ENCODE measurements around the gene MPPED1.
A peak's percentile ranks its signal among the peaks of the same experiment; 100 is the strongest.

Gene MPPED1

DNA sequence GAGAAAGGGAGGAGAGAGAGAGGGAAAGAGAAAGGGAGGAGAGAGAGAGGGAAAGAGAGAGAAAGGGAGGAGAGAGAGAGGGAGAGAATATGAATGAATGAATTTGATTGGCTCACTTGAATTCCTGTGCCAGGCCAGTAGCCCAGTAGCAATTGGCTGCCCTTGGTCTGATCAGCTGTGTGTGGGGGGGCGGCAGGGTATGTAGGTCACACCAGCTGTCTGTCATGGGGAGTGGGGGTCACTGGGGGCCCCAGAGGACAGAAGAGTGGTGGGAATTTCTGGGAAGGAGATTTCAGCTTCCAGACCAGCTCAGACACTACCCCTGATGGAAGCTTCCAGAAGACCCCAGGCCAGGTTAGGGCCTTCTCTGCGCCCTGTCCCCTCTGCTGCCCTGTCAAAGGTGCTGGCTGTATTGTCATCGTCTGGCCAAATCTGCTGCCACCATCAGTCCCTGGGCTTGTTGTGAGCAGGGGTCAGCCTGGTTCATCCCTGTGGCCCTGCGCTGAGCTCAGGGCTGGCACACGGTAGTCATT lies 21.1 kb downstream of the MPPED1 start:
- DNase-seq = no peak

DNA sequence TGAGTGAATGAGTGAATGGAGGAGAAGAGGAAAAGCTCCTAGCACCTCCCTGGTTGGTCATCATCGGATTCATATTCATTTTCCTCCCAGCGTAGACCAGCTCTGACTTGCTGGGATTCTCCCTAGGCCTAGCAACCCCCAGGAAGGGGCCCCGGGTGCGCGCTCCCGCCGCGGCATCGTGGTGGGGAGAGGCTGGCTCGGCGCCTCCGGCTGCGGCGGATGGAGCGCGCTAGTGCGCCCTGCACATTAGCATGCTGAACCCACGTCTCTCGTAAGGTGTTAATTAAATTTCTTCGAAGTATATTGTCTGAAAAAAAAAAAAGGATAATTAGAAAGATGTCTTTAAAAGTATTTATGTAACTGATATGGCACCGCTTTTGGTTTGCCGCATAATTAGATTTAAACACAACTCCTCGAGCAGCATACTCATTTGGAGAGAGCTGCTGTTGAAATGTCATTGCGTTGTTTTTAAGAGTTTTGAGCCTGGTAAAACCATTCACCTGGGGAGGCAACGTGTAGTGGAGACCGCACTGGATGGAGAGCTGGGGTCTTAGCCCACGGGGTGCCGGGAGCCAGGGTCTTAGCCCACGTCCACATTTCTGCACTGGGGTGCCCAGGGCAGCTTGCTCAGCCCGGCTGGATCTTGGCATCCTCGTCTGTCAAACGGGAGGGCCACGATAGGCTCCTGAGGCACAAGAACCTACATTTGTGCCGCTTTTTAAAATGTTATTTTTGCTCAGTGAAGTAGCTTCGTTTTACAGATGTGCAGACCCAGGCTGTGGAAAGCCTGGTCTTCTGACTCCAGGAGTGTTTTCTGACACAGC lies 21.8 kb downstream of the MPPED1 start:
- no peak for DNase-seq

DNA sequence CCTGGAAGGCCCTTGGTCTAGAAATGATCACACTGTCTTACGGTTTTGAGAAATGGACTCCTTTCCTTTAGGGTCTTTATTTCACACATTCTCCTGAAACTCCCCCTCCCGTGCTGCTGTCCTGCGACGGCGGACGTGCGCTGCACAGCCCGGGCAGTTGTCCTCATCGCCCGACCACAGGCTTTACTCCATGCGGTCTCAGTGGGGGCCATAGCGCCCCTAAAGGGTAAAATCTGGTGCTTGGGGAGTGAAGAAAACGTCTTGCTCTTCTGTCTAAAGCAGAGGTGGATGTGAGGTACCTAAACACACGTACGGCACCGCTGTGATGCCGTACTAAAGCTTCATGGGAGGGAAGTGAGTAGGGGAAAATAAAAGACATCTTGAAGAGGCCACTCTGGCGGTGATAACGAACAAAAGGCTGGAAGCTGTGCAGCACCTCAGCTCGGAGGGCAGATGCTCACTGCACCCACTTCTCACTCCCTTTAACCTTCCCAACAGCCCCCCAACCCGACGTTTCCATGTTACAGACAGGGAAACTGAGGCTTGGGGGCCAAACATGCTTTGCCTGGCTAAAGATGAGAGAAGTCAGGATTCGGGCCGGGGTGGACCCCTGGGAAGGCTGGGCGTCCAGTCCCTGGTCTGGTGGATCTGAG lies 22.6 kb downstream of the MPPED1 start:
- no peak for DNase-seq

- DNase-seq = no peak
These were observed 23.1 kb downstream of the MPPED1 start for GRCh38 chr22:43434928-43435311.

GRCh38 chr22:43435851-43436811 lies 24.3 kb downstream of the MPPED1 start:
- no peak for DNase-seq

- no peak for DNase-seq
These were observed 25.1 kb downstream of the MPPED1 start for GRCh38 chr22:43436868-43437267.

DNA sequence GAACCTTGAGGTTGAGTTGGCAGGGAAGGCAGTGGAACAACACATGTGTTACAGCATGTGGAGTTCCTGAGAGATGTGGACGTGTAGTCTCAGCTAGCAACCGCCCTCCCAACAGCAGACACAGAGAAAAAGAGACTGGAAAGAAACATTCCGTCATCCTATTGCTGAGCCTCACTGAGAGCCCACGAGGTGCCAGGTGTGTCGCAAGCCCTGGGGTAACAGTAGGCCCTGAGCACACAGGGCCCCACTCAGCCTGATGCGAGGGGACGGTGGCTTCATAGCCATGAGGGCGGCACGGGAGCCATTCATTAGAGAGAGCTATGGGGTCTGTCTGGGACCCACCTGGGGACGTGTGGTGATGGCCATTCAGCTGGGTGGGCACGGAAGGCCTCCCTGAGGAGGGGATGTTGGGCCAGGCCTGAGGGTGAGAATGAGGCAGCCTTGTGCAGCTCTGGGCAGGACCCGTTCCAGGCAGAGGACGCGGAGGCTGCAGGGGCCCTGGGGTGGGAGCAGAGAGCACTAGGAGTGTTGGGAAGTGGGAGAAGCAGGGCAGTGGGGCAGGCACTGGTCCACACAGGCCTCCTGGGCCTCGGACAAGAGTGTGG lies 26.2 kb downstream of the MPPED1 start:
- DNase-seq = no peak

- no peak for DNase-seq
These were observed 27.0 kb downstream of the MPPED1 start for GRCh38 chr22:43438666-43439347.

DNA sequence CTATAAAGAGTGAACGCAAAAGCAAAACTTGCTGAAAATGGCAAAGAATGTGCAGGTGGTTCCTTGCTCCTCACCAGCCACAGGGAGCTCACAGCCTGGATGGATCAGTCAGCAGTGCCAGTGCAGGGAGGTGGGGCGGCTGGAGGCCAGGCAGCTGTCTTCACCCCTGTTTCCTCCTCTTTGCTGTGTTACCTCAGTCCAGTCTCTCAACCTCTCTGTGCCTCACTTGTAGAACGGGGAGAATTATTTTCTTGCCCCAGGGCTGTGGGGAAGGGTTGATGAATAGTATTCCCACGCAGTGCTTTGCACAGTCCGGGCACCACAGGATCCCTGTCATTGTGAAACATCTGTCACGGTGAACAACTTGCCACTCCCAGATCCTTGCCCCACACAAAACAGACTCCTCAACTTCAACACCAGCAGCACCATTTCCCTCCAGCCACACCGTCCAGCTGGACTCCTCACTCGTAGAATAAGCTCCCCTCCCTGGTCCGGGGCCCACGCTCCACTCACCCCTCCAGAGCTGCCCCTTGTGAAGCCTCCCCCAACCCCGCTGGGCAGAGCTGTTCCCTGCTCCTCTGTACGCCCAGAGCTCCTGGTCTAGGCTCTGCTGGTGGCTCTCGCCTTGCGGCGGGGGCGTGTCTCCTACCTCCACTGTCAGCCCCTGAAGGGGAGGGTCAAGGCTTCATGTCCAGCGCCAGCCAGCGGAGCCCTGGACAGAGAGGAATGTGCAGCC lies 27.7 kb downstream of the MPPED1 start:
- DNase-seq = no peak

- no peak for DNase-seq
These were observed 28.2 kb downstream of the MPPED1 start for GRCh38 chr22:43440104-43440387.

DNA sequence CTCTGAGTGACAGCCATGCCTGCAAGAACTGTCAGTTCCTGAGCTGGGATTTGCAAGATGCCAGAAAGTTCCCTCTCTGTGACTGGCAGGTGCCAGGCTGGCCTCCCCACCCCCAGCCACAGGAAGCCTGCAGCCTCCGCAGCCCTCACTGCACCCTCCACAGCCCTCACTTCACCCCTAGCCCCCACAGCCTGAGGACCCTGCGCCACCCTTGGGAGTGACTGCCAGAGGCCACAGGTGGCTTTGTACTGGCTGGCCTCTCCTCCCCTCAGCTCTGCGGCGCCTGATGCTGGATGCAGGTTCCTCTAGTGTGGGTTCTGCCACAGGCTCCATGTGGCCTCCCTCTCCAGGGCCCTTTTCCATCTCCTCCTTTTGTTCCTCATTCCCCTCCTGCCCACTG lies 28.7 kb downstream of the MPPED1 start:
- DNase-seq = no peak

DNA sequence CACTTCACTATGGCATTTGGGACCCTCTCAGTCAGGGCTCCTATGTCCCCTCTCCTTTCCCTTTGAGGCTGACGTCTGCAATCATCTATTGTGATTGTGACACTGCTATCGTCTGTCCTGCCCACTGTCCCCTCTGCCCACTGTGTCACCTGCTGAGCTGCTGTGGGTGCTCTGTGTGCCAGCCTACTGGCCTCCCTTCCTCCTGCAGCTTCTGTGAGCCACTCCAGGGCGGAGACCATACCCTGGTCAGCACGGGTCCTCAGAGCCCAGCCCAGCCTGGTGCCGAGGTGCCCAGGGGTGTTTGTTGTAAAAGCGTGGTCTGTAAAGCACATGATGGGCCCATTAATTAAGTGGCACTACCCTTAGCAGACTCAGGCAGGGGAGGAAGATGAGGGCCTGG lies 29.4 kb downstream of the MPPED1 start:
- no peak for DNase-seq

DNA sequence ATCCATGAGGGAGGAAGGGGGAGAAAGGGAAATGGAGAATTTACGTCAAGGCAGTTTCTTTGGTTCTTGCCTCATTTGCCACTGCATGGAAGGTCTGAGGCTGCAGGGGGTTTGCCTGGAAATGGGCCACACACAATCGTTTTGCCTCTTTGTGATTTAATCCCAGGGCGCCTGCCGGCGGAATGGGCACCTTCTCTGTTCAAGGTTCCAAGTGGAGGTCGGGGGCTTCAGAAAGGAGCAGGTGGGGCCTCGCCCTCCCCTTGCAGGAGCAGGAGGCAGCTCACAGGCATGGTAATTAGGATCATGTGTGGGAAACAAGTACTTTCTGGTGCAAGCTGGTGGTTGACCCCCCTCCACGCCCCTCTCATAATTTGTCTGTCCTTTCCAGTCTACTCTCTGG lies 29.9 kb downstream of the MPPED1 start:
- no peak for DNase-seq

DNA sequence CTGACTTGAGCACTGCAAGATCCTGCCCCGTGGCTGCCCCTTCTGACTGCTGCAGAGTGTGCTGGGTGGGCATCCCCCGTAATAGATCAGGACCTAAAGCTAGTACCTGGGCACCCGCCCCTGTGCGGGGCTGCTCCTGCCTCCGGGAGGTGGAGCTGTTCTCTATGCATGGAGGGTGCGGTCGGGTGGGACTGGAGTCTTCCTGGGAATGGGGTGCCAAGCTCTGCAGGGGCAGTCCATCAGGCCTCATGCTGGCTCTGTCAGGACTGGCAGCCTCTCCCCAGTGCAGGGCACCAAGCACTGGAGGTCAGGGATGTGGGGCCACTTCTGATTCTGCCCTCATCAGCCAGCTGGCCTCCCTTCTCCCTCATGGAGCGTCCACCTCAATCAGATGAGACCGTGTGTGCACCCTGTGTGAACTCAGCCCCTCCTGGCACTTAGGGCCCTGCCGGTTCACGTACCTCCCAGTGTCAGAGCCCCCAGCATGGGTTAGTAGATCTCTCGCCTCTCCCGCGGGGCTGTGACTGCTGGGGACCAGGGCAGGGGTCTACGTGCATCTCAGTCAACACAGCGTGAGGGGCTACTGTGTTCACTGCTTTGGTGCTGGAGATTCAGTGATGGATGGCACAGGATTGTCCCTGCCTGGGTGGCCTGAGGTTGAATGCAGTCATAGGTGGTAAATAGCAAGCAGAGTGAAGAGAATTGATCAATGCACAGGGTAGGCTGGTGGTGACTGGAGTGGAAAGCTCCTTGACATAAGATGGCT lies 30.8 kb downstream of the MPPED1 start:
- no peak for DNase-seq

DNA sequence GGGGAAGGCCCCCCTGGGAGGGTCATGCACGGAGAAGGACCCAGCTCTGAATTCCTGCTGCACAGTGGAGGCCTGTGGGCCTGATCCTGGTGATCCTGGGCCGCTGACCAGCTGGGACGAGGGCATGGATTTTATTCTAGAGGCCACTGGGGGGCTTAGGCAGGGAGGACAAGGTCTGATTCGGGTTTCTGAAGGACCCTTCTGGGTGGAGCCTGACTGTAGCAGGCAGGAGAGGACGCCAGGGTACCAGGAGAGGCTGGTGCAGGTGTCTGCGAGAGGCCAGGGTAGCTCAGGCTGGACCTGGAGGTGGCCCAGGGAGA lies 31.3 kb downstream of the MPPED1 start:
- DNase-seq = no peak

DNA sequence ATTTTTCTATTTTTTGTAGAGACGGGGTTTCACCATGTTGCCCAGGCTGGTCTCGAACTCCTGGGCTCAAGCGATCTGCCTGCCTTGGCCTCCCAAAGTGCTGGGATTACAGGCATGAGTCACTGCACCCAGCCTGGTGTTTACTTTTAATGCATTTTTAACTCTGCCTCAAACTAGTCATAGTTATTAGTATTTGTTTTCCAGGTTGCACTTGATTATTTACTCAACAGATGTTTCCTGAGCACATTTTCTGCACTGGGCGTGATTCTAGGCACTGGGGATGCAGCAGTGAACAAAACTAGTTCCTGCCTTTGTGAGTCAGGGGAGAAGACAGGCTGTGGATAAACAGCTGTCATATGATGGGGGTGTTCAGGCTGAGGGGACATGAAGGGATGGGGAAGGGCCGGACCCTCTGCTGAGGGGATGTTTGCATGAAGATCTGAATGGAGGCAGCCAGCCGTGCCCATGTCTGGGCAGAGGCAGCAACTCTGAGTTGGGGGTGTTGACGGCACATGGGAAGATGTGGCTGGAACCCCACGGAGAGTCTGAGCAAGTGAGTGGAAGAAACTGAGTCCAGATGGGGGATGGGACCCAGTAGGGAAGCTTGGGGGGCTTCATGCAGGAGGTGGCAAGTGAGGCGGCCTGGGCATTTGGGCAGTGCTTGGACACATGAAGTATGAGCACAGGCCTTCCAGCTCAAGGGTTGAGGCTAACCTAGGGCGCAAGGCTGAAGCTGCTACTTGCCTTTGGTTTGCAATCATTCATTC lies 34.4 kb downstream of the MPPED1 start:
- DNase-seq = no peak

DNA sequence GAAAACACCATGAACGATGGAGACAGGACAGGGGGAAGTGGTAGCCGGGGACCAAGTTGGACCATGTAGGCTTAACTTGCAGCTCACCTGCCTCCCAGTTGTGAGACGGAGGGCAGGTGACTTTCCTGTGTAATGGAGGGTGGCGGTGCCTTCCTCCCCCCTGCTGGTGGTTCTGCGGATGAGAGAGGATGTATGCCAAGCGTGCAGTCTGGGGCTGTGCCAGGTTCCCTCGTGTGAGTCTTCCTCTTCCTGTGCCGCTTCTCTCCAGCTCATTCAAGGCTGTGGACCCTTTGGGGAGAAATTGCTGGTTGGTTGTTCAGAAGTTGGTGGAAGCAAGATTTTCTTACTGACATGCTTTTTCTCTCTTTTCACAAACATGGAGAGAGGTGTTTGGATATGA lies 35.1 kb downstream of the MPPED1 start:
- peak; percentile 51 for DNase-seq

GRCh38 chr22:43447380-43447779 lies 35.6 kb downstream of the MPPED1 start:
- peak; percentile 75 for DNase-seq

DNA sequence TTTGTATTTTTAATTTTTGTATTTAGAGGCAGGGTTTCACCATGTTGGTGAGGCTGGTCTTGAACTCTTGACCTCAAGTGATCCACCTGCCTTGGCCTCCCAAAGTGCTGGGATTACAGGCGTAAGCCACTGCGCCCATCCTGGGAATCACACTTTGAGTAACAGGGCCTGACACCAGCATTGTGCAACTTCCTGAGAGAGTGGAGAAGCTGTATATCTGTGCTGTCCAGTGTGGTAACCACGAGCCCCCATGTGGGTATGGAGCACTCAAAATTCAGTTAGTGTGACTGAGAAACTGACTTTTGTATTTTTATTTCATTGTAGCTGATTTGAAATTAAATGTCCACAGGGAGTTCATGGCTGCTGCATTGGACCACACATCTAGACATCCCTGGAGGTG lies 36.2 kb downstream of the MPPED1 start:
- no peak for DNase-seq

DNA sequence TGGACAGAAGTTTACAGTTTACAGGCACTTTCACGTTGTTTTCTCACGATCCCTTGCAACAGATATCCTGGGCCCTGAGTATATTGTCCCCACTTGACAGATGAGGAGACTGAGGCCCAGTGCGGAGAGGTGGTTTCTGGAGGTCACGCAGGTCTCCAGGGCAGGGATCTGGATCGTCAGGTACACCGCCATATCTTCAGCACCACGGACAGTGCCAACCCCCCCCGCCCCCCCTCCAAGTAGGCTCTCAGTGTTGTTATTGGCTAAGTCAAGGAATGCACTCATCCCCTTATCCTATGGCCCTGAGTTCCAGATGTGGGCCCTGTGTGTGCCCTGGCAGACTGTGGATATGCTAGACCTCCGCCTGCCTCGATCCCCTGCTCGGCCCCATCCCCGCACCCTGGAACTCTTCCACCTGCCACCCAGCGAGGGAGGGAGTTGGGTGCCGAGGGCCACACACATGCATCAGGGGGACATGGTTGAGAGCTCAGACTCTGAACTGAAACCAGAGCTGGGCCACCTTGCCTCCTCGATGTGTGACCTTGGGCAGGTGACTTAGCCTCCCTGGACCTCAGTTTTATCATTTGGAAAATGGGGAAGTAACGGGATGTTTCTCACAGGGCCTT lies 37.5 kb downstream of the MPPED1 start:
- DNase-seq = no peak

Data from SHP77 treated with DMSO at 0.1 percent for 48 hours (cell line).